Iris pigment epithelial cell (primary cell): Measurements from ENCODE around the gene PCDHGA1.
"Not testable (repeated sequence)": the region's sequence is repeated elsewhere in the genome, so short reads cannot be mapped to it uniquely, and the experiment has no call there.

Source experiments
- DNase-seq: peaks from one replicate; pipeline ENCODE4 v3.0.0-alpha.2; 2011; ENCODE audit warnings: low read depth

Gene PCDHGA1

GRCh38 chr5:141330299-141331080, at the start of gene PCDHGA1:
Gene PCDHGA1, plus strand, starts transcription at chr5:141330514.
- DNase-seq, result peak; percentile 79

DNA sequence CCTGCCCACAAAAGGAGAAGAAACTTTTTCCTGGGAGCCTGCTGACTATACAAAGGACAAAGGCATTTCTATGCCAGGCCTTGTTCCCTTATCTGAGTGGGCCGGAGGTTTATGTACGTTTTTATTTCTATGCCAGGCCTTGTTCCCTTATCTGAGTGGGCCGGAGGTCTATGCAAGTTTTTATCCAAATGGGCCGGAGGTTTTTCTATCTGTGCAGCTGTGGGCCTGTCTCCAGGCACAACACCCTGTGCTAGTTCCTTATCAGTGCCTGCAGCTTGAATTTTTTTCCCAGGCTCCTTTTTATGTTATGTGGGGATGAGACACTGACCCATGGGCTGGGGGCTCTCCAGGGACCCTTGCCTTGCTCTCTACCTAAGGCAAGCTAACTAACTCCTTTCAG, 31.9 kb upstream of the PCDHGA1 start:
- DNase-seq, result no peak

GRCh38 chr5:141303756-141304155, 26.6 kb upstream of the PCDHGA1 start, which contains the start of gene SLC25A2:
Gene SLC25A2, minus strand, starts transcription at chr5:141304049. Its CDS starts 184 bp downstream, at chr5:141303865.
- no peak for DNase-seq

GRCh38 chr5:141306630-141307029, 23.7 kb upstream of the PCDHGA1 start:
- no peak for DNase-seq

DNA sequence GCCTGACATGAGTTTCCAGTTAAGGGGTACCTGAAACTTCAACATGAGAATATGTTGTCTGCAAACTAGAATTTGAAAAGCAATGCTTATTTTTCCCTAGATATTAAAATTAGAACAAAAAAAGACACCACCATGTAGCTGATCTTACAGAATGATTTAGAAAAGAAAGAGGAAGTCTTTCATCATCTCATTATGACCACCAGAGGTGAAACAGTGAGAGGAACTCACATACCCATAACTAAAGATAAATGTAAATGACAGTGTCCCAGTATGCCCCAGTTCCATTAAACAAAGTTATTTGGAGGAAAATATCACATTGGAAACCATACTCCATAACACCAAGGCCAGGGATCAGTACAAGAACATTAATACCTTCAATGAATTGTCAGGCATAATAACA, 16.6 kb upstream of the PCDHGA1 start:
- no peak for DNase-seq

DNA sequence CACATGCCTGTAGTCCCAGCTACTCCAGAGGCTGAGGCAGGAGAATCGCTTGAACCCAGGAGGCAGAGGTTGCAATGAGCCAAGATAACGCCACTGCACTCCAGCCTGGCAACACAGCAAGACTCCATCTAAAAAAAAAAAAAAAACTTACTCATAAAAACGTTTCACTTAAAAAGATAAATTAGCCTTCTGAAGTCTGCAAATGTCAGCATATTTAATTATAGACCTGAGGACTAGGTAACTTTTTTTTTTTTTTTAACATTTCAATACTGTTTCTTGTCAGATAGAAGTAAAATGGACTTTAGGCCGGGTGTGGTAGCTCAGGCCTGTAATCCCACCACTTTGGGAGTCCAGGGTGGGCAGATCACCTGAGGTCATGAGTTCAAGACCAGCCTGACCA, 13.4 kb upstream of the PCDHGA1 start:
- DNase-seq, result not testable (repeated sequence)

DNA sequence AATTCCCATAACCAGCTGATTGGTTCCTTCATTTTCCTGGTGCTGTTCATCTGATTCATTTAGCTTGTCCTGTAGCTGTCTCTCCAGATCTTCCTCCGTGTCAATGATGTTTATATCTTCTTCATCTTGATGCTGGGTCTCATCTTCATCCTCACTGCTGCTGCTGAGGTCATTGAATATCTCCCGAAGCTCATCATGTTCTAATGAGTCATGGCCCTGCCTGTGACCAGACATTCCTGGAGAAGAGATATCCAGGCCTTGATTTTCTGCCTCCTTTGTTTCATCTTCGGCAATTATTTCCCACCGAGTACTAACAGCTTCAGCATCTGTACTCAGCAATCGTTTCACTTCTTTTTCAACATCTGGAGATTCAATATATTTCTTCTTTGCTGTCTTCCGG, 11.1 kb upstream of the PCDHGA1 start:
- DNase-seq, result peak; percentile 62

DNA sequence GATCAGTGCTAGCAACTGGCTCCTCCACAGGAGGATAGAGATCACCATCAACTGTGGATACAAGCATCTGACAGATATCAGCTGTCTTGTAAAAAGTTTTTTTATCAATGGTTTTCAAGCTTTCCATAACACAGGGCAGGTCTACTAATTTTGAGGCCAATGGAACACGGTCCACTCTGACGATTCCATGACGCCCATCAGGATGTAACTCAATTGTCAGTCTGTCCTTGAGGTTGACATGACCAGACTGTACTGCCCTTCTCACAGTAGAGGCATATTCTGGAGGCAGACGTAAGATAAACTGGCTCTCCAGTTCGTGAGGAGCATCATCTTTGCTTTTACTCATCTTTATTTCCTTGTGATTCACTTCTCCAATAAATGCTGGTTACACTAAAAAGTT, 10.6 kb upstream of the PCDHGA1 start:
- no peak for DNase-seq

DNA sequence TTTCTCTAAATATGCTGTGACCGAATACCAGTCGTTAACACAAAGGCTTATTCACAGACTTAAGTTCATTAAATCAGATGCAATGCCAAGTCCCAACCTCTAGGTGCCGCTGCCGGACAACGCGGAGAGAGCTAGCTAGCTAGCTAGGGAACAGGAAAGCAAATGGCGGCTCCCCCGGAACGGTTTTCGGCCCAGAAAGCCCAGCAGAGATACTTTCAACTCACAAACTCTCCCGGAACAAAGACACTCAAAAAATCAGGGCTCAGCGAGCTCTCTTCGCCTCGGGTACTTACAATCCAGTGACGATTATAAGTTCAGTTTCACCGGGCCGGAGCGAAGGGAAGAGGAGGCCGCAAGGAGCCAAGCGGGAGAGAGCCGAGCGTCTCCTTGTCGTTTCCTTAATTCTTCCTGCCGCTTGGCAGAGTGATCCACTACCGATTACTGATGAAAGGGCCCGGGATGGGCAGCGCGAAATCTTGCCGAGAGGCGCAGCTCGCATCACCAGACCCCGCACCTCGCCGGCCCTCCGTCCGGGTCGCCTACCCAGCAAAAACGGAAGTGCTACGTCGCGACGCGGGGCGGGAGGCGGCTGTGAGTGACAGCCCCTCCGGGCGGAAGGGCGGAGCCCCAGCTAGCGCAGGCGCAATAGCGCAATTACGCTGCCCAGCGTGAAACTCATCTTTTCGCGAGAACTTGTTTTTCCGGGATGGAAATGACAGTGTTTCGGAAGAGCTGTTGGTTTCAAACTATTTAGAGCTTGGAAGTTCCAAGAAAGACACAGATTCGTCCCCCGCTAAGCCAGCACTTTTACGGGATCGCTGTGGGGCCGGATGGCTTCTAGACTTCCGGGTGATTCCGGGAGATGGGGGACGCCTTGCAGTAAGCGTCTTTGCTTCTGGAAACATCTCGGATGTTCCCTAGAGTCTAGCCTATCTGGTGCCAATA, 9.8 kb upstream of the PCDHGA1 start, which contains the start of gene TAF7:
Gene TAF7, minus strand, starts transcription at position 560 of the 945 bp plus-strand sequence. CDS start 740 bp downstream, outside the sequence.
- peak; percentile 92 for DNase-seq

DNA sequence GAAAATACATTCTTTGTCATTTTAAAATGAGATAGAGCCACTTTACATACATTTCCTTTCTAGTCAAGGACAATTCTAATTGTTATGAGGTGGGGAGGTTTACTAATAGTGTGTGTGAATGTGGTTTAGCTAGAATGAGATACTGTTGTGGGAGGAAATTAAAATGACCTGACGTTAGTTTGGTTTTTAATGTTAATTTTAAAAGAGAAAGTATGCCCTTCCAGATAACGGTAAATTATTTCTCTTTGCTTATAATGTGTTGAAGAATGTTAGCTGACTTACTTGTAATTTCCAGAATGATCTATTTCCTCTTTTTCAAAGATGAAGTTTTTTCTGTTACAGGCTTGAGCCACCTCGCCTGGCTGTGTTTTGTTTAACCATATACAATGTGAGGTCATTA, 8.1 kb upstream of the PCDHGA1 start:
- no peak for DNase-seq

GRCh38 chr5:141326088-141326854, 4.0 kb upstream of the PCDHGA1 start:
- DNase-seq, result peak; percentile 83

DNA sequence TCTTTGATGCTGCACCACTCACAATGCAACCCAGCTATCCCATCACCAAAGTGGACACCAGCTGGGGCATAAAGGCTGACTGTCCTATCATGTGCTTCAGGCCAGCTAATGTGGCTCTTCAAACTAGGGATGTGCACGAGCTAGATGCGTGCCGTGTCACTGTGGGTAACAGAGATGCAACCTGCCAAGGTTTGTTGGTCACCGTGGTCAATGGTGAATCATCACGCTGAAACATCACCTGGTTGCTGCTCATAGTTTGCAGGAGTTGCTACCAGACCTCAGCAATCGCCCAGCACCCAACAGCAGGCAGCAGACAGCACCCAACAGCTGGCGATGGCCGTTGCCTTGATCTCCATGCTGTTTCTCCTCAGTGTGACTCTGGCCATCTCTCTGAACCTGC, 2.1 kb upstream of the PCDHGA1 start:
- DNase-seq, result no peak

- DNase-seq, result not testable (repeated sequence)
Observed at GRCh38 chr5:141332571-141332970, 2.3 kb downstream of the PCDHGA1 start.

DNA sequence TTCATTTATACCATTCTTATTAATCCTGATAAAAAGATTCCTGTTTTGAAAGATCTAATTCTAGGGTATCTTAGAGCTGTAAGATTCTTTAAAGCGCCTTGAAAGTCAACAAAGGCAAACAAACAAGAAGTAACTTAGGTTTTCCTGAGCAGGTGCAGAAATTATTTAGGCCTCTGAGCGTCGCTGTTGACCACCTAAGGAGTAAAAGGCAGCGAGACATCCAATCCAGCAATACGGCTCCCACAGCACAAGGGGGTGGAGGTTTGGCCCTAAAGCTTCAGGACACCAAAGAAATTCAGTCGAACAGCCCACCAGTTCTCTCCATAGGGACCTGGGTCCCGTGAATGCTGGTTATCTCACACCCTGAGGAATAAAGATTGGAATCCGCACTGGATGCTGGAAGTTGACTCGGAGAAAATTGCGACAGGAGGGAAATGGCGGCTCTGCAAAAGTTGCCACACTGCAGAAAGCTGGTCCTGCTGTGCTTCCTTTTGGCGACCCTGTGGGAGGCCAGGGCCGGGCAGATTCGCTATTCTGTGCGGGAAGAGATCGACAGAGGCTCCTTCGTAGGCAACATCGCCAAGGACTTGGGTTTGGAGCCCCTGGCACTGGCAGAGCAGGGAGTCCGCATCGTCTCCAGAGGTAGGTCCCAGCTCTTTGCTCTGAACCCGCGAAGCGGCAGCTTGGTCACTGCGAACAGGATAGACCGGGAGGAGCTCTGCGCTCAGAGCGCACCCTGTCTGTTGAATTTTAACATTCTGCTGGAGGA, 8.4 kb downstream of the PCDHGA1 start, which contains the start of gene PCDHGA2:
Gene PCDHGA2, plus strand, starts transcription at position 223 of the 769 bp plus-strand sequence.
- peak; percentile 61 for DNase-seq

- not testable (repeated sequence) for DNase-seq
Observed at GRCh38 chr5:141340781-141341354, 10.6 kb downstream of the PCDHGA1 start.

DNA sequence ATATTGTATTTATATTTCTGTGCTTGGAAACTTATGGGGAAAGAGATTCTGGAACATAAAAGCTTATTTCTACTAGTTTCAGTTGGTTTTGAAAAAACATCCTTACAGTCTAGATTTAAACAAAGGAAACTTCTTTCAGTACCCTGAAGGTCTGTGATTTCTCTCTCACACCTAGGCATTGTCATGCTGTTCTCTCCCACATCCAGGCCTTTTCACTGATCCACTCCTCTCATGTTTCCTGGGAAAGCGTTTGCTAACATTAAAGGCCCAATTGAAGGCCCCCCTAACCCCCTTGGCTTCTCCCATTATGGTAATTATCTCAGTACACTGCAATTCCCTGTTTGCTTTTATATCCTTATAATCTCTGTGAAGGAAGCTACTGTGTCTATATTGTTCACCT, 12.5 kb downstream of the PCDHGA1 start:
- no peak for DNase-seq

DNA sequence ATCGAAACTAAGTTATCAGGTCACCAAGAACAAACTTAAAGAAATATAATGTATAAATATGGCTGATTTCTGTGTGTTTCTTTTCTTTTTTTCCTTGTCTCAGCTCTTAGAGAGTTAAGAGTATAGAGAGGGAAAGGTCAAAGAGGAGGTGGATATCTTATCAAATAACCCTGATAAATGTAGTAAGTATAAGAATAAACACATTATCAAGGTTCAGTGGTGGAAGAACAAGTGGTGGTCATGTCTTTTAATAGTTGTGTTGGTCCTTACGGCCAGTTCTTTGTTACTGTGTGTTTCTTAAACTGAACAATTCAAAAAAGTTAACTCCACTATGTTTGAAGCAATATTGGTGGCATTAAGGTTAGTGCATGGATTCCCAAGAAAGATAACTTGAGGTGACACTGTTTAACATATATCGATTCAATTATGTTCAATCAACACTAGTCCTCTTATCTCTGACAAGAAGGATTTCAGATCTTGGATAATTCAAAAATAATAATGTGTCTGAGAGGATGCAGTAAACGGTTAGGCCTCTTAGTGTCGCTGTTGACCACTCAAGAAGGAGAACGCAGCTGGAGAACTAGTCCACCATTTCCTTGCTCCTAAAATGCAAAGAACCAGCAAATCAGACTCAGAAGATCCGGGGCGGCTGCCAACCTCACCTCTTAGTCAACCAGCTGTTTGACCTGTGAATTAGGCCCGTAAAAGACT, 13.1 kb downstream of the PCDHGA1 start, which contains the start of gene PCDHGA3:
Gene PCDHGA3, plus strand, starts transcription at position 588 of the 711 bp plus-strand sequence. CDS start 205 bp downstream, outside the sequence.
- peak; percentile 56 for DNase-seq

GRCh38 chr5:141343953-141344463, 13.7 kb downstream of the PCDHGA1 start:
- no peak for DNase-seq

GRCh38 chr5:141345327-141345726, 15.0 kb downstream of the PCDHGA1 start:
- no peak for DNase-seq

- not testable (repeated sequence) for DNase-seq
Observed at GRCh38 chr5:141346017-141346416, 15.7 kb downstream of the PCDHGA1 start.
